ENCODE measurements around the gene CACFD1. TPM values are rescaled to one million over a fixed set of nuclear protein-coding genes. Genes with fewer than 3 reads are reported as not detected.

Gene CACFD1
- total RNA-seq (2022; extraction: Qiagen RNA extraction; ENCODE audit: low read depth), result 2.1 to 5.0 TPM (median 4.3 TPM) in 5 replicates

GRCh38 chr9:133459476-133460404 lies at the start of gene CACFD1:
TSS of gene CACFD1 (plus strand) at chr9:133459978. CDS start at chr9:133460067, 89 bp downstream.

GRCh38 chr9:133417541-133418461 lies 42.0 kb upstream of the CACFD1 start, which contains the start of gene REXO4:
TSS of gene REXO4 (minus strand) at chr9:133418010. CDS start at chr9:133417844, 166 bp downstream.

GRCh38 chr9:133421615-133422542 lies 37.9 kb upstream of the CACFD1 start, which contains the start of gene ADAMTS13:
TSS of gene ADAMTS13 (plus strand) at chr9:133422367. CDS start at chr9:133422444, 77 bp downstream.

DNA sequence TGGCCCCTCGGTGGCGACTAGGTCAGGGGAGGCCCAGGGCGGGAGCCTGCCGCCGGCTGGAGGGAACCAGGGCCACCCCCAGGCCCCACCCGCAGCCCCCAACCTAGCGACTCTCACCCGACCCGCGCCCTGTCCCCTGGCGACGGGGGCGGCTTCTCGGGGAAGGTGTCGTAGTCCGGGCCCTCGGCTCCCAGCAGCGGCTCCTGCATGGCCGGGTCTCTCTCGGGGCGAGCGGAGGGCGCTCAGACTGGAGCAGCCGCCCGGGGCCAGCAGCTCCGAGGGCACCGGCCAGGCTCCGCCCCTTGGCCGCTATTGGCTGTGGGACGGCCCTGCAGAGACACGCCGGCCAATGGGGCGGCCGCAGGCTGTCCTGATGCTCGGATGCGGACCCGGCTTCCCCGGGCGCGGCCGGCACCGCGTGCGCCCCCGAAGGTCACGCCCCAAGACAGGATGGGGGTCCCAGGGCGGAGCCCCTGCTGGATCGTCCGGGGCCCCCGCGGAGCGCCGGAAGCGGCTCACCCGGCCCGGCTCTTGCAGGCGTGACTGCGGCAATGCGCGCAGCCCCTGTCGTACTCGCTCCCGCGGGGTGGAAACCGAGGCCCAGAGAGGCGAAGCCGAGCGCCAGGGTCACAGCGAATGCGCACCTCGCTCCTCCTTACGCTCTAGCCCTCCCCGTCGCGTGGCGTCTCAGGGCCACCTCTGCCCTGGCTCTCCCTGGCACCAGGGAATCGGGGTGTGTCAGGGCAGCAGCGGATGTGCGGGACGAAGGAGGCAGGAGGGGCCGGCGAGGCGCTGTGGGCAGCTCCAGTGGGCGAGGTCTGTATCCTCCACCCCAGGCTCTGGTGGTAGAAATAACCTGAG lies 19.3 kb downstream of the CACFD1 start, which contains the start of gene SLC2A6:
TSS of gene SLC2A6 (minus strand) at position 249 of the 861 bp plus-strand sequence. CDS start at position 209, 40 bp downstream.

Other genes starting within 250 kb of the CACFD1 start
- 0.19 TPM in 1 of 5 replicates, not detected in the others for gene ABO, start 184.8 kb upstream of the CACFD1 start, total RNA-seq (2022; extraction: Qiagen RNA extraction; ENCODE audit: low read depth)
- gene SURF6, start 123.8 kb upstream of the CACFD1 start, total RNA-seq (2022; extraction: Qiagen RNA extraction; ENCODE audit: low read depth), result 17.7 to 30.3 TPM (median 28.5 TPM) in 5 replicates
- 18.1 to 36.9 TPM (median 31.2 TPM) in 5 replicates for gene MED22, start 111.8 kb upstream of the CACFD1 start, total RNA-seq (2022; extraction: Qiagen RNA extraction; ENCODE audit: low read depth)
- 3,235 to 3,749 TPM (median 3,386 TPM) in 5 replicates for gene RPL7A, start 111.8 kb upstream of the CACFD1 start, total RNA-seq (2022; extraction: Qiagen RNA extraction; ENCODE audit: low read depth)
- gene SURF1, start 103.5 kb upstream of the CACFD1 start, total RNA-seq (2022; extraction: Qiagen RNA extraction; ENCODE audit: low read depth), result 32.8 to 49.1 TPM (median 42.1 TPM) in 5 replicates
- gene SURF2, start 103.4 kb upstream of the CACFD1 start, total RNA-seq (2022; extraction: Qiagen RNA extraction; ENCODE audit: low read depth), result 36.5 to 59.1 TPM (median 49.7 TPM) in 5 replicates
- gene SURF4, start 83.9 kb upstream of the CACFD1 start, total RNA-seq (2022; extraction: Qiagen RNA extraction; ENCODE audit: low read depth), result 155 to 210 TPM (median 205 TPM) in 5 replicates
- gene STKLD1, start 83.6 kb upstream of the CACFD1 start, total RNA-seq (2022; extraction: Qiagen RNA extraction; ENCODE audit: low read depth), result 0.84 to 2.0 TPM (median 0.94 TPM) in 5 replicates
- 28.2 to 40.7 TPM (median 36.1 TPM) in 5 replicates for gene REXO4, start 42.0 kb upstream of the CACFD1 start, total RNA-seq (2022; extraction: Qiagen RNA extraction; ENCODE audit: low read depth)
- 0.17 to 0.69 TPM (median 0.51 TPM) in 5 replicates for gene ADAMTS13, start 37.6 kb upstream of the CACFD1 start, total RNA-seq (2022; extraction: Qiagen RNA extraction; ENCODE audit: low read depth)
- 10.1 to 24.1 TPM (median 22.3 TPM) in 5 replicates for gene SLC2A6, start 19.1 kb downstream of the CACFD1 start, total RNA-seq (2022; extraction: Qiagen RNA extraction; ENCODE audit: low read depth)
- not detected in 5 replicates for gene MYMK, start 65.0 kb downstream of the CACFD1 start, total RNA-seq (2022; extraction: Qiagen RNA extraction; ENCODE audit: low read depth)
- gene ADAMTSL2, start 74.7 kb downstream of the CACFD1 start, total RNA-seq (2022; extraction: Qiagen RNA extraction; ENCODE audit: low read depth), result not detected in 5 replicates
- not detected in 5 replicates for gene FAM163B, start 149.4 kb downstream of the CACFD1 start, total RNA-seq (2022; extraction: Qiagen RNA extraction; ENCODE audit: low read depth)
- not detected in 5 replicates for gene DBH, start 176.4 kb downstream of the CACFD1 start, total RNA-seq (2022; extraction: Qiagen RNA extraction; ENCODE audit: low read depth)

Measured in A549 treated with ZK216348 at 1 μM for 4 hours (cell line).